ENCODE results near the gene PROSER3.

Gene PROSER3

GRCh38 chr19:35739275-35740107 lies 18.5 kb upstream of the PROSER3 start:
- no peak for DNase-seq (ENCODE audit: low spot score)

- no peak for DNase-seq (ENCODE audit: low spot score)
These were observed 17.9 kb upstream of the PROSER3 start for GRCh38 chr19:35740108-35740422.

- DNase-seq (ENCODE audit: low spot score) = peak; percentile 98
These were observed 17.4 kb upstream of the PROSER3 start for GRCh38 chr19:35740423-35741202.

GRCh38 chr19:35741203-35741515 lies 16.8 kb upstream of the PROSER3 start:
- no peak for DNase-seq (ENCODE audit: low spot score)

- no peak for DNase-seq (ENCODE audit: low spot score)
These were observed 15.8 kb upstream of the PROSER3 start, which contains the start of gene IGFLR1 for GRCh38 chr19:35742121-35742724. IGFLR1 (minus strand) TSS chr19:35742452; CDS start chr19:35741180, 1,272 bp downstream.

GRCh38 chr19:35743640-35744429 lies 14.1 kb upstream of the PROSER3 start:
- no peak for DNase-seq (ENCODE audit: low spot score)

GRCh38 chr19:35744430-35745327 lies 13.3 kb upstream of the PROSER3 start:
- DNase-seq (ENCODE audit: low spot score) = peak; percentile 96

- DNase-seq (ENCODE audit: low spot score) = peak; percentile 100
These were observed 12.5 kb upstream of the PROSER3 start, which contains the start of the genes PSENEN and U2AF1L4 for GRCh38 chr19:35745328-35746086. PSENEN (plus strand) TSS chr19:35745651; CDS start chr19:35745931, 280 bp downstream. U2AF1L4 (minus strand) TSS chr19:35745418; CDS start chr19:35745391, 27 bp downstream.

GRCh38 chr19:35746087-35746462 lies 11.9 kb upstream of the PROSER3 start:
- DNase-seq (ENCODE audit: low spot score) = no peak

- DNase-seq (ENCODE audit: low spot score) = no peak
These were observed 11.4 kb upstream of the PROSER3 start for GRCh38 chr19:35746531-35746930.

- DNase-seq (ENCODE audit: low spot score) = peak; percentile 100
These were observed 9.6 kb upstream of the PROSER3 start, which contains the start of gene LIN37 for GRCh38 chr19:35748106-35749020. LIN37 (plus strand) TSS chr19:35748576; CDS start chr19:35748725, 149 bp downstream.

GRCh38 chr19:35750167-35750566 lies 7.8 kb upstream of the PROSER3 start:
- no peak for DNase-seq (ENCODE audit: low spot score)

- DNase-seq (ENCODE audit: low spot score) = no peak
These were observed 5.9 kb upstream of the PROSER3 start for GRCh38 chr19:35751839-35752745.

- DNase-seq (ENCODE audit: low spot score) = no peak
These were observed 5.1 kb upstream of the PROSER3 start for GRCh38 chr19:35752746-35753350.

GRCh38 chr19:35753634-35754369 lies 4.2 kb upstream of the PROSER3 start:
- DNase-seq (ENCODE audit: low spot score) = no peak

- no peak for DNase-seq (ENCODE audit: low spot score)
These were observed 3.4 kb upstream of the PROSER3 start for GRCh38 chr19:35754370-35755130.

Data from putamen (tissue), 1 donor.